Activated CD4-positive, alpha-beta T cell treated with anti-CD3 and anti-CD28 coated beads for 4 hours (primary cell): ENCODE data around the gene NKIRAS1.
"Not testable (repeated sequence)": the region's sequence is repeated elsewhere in the genome, so short reads cannot be mapped to it uniquely, and the experiment has no call there.

Source experiments
- DNase-seq, 2 donors: peaks; one replicate each; pipeline ENCODE4 v3.0.0-alpha.2; 2020

Gene NKIRAS1

GRCh38 chr3:23867400-23867799 is 49.4 kb downstream of the NKIRAS1 start:
- DNase-seq: no peak

- no peak for DNase-seq
These were observed 51.0 kb downstream of the NKIRAS1 start for GRCh38 chr3:23865595-23866396.

- no peak for DNase-seq
These were observed 51.9 kb downstream of the NKIRAS1 start for GRCh38 chr3:23864931-23865330.

- no peak for DNase-seq
These were observed 53.7 kb downstream of the NKIRAS1 start for GRCh38 chr3:23863060-23863459.

- DNase-seq: no peak
These were observed 55.1 kb downstream of the NKIRAS1 start for GRCh38 chr3:23861689-23862088.

- DNase-seq: no peak
These were observed 56.9 kb downstream of the NKIRAS1 start for GRCh38 chr3:23859839-23860382.

GRCh38 chr3:23859012-23859743 is 57.6 kb downstream of the NKIRAS1 start:
- no peak for DNase-seq

GRCh38 chr3:23856286-23856685 is 60.5 kb downstream of the NKIRAS1 start:
- DNase-seq: no peak

- not testable (repeated sequence) for DNase-seq
These were observed 67.3 kb downstream of the NKIRAS1 start for GRCh38 chr3:23849462-23849861.

- DNase-seq: no peak
These were observed 71.2 kb downstream of the NKIRAS1 start for GRCh38 chr3:23845326-23846216.

- DNase-seq: no peak
These were observed 72.9 kb downstream of the NKIRAS1 start for GRCh38 chr3:23843869-23844268.
